T-helper 1 cell treated with Interleukin-12 subunit alpha and Interleukin-12 subunit beta and Interleukin-4 antibody, amounts not matched to agents 30 ng/mL and 1 ng/mL, for 36 hours (primary cell): ENCODE data around the gene TGM4. TPM values are rescaled to one million over a fixed set of nuclear protein-coding genes. Genes with fewer than 3 reads are reported as not detected.
"Not testable (repeated sequence)": the region's sequence is repeated elsewhere in the genome, so short reads cannot be mapped to it uniquely, and the experiment has no call there.

ENCODE experiments used
- intact Hi-C: fragments of 100-400 bp; cut with micrococcal nuclease; formaldehyde crosslinking; loops from one replicate; pipeline ENCODE4 v1.15.1; 2024
- total RNA-seq: library from RNA; stranded (reverse); gene quantifications from 2 replicates; pipeline ENCODE4 v1.2.3, GENCODE V29; 2022

TGM4 gene
- total RNA-seq, 1 donor from 2014 or later = not detected

DNA sequence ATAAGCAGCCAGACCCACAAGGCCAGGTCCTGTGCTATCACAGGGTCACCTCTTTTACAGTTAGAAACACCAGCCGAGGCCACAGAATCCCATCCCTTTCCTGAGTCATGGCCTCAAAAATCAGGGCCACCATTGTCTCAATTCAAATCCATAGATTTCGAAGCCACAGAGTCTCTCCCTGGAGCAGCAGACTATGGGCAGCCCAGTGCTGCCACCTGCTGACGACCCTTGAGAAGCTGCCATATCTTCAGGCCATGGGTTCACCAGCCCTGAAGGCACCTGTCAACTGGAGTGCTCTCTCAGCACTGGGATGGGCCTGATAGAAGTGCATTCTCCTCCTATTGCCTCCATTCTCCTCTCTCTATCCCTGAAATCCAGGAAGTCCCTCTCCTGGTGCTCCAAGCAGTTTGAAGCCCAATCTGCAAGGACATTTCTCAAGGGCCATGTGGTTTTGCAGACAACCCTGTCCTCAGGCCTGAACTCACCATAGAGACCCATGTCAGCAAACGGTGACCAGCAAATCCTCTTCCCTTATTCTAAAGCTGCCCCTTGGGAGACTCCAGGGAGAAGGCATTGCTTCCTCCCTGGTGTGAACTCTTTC is 39.6 kb downstream of the TGM4 start:
- intact Hi-C loops = loop anchor here (1.0 kb wide), 3 partner anchors 381 to 591 kb away; partner anchors contain the start of gene TCAIM

DNA sequence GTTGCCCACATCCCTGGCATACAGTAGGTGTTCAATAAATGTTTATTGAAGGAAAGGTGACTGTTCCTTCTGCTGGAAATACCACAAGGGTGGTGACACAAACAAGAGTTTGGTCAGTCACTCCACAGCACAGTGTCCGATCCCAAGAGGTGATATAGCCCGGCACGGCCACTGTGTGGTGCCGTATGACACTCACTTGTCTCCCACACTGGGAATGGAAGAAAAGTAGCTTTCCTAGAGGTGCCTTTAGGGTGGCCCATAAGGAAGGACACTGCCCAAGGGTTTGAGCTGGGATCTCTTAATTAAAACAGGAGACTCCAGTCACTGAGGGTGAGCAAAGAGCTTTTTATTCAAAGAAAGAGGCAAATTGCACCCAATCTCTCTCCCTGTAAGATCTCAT is 40.5 kb downstream of the TGM4 start:
- intact Hi-C loops = loop anchor here (1.0 kb wide), 3 partner anchors 382 to 592 kb away; partner anchors contain the start of gene TCAIM

DNA sequence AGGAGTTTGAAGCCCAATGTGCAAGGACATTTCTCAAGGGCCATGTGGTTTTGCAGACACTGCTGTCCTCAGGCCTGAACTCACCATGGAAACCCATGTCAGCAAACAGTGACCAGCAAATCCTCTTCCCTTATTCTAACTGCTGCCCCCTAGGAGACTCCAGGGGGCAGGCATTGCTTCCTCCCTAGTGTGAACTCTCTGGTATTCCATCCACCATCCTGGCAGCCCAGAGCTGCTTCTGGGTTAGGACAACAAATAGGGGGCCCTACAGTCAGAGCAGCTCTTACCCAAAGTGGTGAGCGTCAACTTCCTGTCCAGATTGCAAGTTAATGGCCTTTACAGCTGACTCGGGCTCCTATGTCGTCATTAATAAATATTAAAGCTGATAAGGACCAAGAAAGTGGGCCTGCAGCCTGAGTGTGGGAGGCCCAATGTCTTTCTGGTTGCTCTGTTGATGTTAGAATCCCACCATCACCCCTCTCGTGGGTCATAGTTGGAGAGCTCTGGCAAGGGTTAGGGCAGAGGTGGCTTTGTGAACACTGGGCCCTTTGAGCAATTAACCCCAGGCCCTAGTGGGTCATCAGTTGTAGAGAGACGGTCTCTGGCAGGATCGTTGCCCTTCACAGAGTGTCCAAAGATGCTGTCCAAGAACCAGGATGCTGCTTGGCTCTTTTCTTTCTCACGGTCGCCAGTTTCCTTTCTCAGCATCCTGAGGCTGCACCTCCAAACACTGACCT is 41.5 kb downstream of the TGM4 start:
- intact Hi-C loops = no loop called here

DNA sequence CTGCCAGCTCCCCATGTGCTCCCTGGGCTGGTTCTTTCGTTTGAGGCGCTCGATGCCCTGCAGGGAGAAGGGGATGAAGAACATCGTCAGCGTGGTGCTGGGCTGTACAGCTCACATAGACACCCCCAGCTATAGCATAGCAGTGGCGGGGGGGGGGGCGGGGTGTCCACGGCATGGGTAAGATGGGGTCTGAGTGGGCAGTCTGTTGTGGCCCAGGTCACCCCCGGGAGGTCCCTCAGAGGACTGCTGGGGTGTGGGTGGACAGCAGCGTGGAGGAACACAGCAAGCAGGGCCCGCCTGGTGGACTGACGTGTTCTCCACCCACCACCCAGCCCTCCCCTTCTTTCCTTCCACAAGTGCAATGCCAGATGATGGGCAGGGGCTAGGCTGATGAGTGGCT is 43.7 kb downstream of the TGM4 start:
- intact Hi-C loops = no loop called here

DNA sequence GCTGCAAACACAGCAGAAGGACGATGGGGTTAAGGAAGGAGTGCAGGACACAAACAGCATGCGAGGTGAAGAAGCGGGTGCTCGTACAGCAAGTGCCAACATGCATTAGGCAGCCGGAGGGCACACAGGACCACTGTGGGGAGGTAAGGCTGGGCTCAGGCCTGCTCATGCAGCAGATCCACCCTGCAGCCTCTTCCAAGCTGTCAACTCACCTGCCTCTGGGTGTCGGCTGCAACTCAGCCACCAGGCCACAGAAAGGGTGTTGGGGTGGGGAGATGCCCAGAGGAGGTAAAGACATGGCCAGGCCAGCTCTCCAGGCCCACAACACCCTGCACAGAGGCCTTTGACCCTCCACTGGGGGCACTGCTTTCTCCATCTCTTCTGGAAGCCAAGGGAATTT is 44.2 kb downstream of the TGM4 start:
- intact Hi-C loops = no loop called here

DNA sequence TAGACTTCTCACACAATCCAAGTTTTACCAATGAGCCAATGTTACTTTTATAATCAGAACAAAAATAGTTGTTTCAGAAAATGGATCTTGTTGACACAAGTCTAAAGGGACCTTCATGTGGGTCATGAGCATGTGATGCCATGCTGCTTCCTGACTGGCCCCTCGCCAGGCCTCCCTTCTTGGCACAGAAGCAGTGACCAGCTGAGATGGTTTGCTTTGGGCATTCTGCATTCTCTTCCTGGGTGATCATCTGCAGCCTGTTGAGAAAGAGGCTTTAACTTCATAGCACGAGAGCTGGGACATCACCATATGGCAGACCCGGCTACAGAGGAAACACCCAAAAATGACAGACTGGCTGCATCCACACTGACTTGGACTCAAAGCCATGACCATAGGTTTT is 45.7 kb downstream of the TGM4 start:
- intact Hi-C loops = no loop called here

DNA sequence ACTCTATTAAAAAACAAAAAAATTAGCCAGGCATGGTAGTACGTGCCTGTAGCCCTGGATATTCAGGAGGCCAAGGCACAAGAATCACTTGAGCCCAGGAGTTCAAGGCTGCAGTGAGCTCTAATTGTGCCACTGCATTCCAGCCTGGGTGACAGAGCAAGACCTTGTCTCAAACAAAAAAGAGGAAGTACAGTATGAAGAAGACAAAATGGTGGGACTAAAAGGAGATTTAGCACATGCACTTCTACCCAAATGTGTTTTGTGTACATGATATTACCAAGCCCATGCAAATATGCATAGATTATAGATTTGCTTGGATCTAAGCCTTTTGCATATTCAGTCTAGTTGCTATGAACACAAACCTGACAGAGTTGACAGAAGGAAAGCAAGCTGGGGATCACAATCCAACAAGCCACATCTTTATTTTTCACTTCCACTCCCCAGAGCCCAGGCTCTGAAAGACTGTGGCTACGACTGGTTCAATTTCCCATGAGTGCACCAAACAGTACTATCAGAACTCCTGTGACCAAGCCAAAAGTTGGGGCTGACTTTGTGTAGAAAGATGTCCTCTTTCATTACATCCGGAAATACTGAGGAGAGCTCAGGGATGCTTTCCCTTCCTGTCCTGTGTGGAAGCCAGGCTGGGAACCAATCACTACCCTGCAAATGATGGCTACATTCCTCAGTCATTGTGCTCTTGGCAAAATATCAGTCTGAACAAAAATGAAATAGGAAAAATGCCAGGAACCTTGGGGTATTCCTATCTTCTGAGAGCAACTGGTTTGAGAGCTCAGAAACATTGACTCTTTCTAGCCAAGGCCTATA is 49.4 kb downstream of the TGM4 start:
- intact Hi-C loops = no loop called here

DNA sequence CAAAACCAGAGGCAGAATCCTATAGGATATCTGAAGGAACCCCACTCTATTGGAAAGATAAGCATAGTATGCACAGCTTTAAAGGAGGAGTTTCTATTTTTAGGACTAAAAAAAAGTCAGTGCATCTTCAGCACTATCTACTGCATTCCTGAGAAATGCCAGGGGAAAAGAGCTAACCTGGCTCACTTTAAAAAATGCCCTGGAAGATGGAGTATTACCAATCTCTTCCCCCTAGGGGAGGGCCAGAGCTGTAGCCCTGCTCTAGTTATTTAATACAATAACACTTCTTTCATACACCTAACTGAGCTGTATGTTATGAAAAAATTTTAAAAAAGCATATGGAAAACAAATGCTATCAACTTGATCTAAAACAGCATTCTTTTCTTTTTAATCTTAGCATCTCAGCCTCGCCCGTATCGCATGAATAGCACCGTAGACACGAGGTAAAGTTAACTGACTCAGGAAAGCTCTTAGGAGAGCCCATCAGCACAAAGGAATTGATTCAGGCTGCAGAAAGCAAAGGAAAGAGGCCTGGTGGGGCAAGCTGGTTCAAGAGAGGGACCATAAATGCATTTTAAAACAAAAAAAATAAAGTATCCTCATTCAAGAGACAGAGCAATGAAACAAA is 50.2 kb downstream of the TGM4 start:
- intact Hi-C loops = no loop called here

DNA sequence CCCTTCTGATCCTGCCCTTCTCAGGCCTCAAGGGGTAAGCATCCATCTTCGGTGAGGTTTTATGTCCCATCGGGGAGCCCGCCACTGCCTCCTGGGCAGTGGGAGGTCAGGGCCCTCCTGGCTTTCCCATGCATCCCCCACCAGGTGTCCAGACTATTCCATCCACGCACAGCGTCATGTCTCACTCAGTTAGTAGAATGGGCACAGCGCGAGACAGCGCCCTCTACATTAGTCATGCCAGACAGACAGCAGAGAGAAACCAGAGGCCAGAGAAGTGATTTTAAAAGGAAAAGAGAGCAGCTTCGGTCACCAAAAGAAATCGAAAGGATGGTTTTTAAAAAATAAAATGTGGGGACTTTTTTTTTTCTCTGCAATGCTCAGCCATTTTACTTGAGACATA is 51.8 kb downstream of the TGM4 start:
- intact Hi-C loops = no loop called here

DNA sequence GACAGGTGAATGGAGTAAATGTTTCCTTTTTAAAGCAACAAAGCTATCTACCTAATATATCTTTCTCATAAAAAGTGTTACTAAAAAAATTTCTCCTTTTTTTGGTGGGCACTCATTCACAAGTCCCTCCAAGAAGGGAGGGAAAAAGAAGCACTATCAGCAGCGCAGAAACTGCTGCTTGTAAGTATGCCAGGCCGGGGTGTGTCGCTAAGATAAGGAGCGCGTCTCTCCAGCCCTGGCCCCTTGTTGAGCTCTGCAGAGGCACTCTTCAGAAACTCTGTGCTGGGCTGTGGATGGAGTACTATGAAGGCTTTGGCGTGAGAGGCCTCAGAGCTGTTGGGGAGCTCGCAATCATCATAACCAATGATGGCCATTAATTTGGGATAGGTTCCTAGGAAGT is 52.5 kb downstream of the TGM4 start:
- intact Hi-C loops = no loop called here

DNA sequence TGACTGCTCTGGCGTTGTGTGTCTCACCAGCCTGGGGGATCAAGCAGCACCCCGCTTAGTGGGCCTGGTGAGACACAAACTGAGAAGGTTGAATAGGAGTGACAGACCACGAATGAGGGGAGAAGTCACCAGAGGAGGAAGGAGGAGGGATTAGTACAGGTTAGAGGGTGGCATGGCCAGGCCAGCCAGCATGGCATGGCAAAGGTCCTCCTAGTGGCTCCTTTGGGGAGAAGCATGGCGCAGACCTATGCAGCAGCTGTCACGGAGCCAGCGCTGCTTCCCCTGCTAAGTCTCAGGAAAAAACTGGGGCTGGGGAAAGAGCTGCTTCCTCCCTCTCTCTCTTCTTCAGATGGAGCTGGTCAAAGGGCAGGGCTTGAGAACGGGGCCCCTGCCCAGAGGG is 53.0 kb downstream of the TGM4 start:
- intact Hi-C loops = no loop called here

DNA sequence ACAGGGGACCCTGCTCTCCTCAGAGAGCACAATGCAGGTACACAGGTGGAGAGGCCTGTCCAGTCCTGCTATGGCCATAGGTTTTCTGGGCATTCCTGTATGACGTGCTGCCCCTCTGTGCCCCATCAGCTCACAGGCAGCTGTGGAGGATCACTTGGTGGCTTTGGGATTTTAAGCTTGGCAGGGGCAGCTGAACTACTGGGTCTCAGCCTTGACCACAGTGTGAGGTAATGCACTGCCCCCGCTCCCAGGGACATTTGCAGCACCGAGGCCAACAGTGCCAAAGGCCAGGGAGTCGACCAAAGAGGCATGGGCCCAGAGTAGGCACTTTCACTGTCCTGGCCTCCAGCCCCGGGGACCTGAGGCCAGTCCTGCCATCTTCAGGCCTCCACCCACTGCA is 55.4 kb downstream of the TGM4 start:
- intact Hi-C loops = no loop called here

DNA sequence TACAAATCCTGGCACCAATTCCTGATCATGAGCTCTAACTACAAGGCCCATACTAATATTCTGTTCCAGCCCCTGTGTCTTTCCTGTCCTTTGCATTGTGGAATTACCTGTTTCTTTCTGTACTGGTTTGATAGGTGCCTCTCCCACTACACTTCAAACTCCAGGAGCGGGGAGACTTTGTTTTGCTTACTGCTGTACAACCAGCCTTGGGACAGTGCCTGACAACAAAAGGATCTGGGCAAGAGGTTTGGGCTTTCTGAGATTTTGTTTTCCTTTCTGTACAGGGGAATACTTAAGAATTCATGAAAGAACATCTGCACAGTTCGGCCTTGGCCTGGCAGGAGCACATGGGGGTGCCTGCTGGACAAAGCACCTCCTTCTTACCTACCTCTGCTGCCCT is 56.5 kb downstream of the TGM4 start:
- intact Hi-C loops = no loop called here

DNA sequence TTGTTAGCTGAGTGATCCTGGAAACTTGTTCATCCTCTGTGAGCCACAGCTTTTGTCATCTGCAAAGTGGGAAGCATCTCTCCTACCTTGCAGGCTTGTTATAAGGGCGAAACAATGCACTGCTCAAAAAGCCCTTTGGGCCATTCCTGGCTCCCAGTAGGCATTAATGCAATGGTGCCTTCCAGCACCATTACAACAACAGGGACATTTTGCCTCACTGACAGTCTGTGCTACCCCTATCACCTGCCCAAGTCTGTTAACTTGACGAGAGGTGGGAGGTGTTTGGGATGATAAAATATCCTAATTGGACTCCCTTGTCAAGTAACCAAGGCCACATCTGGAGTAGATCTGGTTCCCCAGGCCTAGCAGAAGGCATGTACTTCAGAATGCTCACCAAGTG is 57.4 kb downstream of the TGM4 start:
- intact Hi-C loops = no loop called here

DNA sequence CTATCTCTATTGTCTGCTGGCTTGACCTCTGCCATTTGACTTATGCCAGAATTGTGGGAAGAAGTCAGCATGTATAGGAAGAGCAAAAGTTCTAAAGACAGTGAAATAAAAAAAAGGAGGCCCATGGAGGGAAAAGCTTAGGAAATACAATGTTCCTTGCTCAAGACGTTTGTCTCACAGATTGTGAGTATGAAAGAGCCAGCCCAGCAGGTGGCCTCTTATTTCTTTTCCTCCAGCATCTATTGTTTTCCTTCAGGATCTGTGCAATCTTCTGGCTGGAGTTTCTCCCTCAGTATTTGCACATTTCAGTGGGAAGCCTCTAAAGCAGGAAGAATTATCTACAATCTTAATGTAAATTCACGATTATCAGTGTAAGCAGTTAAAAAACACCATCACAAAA is 57.9 kb downstream of the TGM4 start:
- intact Hi-C loops = no loop called here

DNA sequence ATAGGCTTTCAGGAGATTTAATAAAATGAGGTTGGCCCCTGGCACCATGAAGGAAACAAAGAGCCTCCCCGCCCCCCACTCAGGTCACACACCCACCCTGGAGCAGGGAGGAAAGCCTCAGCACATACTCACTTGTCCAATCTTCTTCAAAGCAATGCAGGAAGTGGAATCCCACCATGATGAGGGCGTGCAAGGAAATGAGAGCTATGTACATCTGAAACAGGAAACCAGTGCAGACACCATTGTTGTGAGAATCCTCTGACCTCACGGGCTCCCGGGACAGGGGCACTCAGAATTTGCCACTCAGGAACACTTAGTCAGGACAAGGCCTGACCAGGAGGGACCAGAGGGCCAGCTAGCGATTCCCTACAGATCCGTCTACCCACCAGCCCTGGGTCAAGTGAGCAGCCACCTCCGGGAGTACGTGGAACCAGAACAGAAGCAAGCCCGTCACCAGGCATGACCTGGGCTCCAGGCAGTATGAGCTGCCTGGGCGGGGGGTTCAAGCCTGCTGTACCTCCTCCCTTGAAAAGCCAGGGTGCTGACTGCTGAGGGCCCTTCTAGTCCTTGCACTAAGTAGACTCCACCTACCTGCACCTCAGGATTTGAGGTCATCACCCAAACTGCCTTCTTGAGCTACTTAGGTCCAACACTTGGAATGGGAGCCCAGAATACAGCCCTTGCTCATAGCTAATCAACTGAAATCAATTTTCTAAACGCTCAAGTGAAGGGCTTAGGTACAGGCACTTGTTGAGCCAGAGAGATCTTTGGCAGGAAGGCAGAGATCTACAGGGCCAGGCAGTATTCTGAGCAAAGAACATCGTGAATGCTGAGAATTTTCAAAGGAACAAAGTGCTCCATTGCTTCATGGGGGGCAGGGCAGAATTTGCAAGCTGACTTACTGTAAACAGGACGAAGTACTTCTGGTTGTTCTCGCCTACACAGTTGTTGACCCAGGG is 58.9 kb downstream of the TGM4 start:
- intact Hi-C loops = no loop called here

DNA sequence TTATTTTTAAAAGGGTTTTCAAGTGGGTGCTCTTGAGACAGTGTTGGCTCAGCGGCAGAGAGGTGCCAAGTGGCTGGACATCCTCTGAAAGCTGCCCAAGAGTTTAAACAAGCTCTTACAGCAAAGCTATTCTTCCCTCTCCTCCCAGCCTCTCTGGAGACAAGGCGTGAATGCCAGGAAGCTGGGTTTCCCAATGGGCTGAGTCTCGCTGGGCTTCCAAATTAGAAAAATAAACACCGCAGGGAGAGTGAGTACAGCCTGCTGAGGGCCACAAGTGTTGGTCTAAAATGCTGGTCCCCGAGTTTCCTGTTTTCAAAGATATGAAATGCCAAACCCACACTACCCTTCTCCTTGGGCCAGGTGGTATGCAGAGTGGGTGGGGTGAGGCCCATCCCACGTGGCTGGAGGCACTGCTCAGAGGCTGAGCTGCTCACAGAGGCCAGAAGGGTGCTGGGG is 65.2 kb downstream of the TGM4 start:
- intact Hi-C loops = no loop called here

DNA sequence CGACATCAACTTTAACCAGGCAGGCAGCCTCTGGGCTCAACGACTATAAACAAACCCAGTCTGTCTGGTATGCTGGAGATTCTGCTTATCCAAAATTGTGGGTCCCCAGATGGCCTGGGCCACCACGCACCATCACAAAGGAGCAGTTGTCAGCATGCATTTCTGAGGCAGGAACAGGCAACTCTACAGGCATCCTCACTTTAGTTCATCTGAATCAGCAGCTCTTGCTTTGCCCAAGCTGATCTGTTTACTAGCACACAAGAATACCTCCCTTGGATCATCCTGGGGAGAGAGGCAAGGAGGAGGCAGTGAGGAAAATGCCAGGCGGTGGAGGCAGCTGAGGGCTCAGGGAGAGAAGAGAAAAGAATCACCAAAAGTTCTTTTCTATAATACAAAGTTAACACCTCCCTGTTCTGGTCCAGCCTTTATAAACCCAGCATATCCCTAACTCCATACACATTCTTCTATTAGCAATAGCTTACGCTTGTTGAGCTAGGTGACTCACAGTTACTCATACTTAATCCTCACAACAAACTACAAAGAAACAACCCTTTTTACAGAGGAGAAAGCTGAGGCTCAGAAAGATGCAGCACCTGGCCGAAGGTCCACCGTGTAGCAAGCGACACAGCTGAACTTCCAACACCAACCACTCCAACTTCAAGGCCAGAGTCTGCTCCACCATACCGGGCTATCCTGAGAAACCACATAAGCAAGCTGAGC is 68.0 kb downstream of the TGM4 start:
- intact Hi-C loops = no loop called here

DNA sequence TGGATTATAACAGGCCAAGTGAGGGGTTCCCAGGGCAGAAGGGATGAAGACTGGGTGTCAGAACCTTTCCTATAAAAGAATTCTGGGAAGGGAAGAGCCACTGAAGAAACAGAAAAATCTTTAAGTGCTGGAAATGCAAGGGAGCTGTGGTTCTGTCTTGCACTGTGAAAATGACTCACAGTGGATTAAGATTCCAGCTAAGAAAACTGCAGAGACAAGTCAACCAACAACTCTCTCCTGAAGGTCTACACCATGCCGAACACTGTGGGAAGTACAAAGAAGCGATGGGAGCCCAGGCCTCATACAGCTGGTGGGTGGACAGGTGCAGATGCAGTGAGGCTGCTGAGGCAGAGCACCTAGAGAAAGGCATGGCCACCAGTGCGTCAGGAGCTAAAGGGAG is 73.8 kb downstream of the TGM4 start:
- intact Hi-C loops = no loop called here

DNA sequence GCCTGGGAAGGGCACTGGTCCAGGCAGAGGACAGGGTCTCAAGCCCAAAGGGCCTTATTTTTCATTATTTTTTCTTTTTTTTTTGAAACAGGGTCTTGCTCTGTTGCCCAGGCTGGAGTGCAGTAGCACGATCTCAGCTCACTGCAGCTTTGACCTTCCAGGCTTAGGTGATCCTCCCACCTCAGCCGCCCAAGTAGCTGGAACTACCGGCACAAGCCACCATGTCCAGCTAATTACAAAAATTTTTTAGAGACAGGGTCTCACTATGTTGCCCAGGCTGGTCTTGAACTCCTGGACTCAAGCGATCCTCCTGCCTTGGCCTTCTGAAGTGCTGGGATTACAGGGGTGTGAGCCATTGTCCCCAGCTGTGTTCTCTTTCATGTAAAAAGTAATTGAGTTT is 75.4 kb downstream of the TGM4 start:
- intact Hi-C loops = not testable (repeated sequence)
